ENCODE measurements around the gene TUBE1. TPM values are rescaled to one million over a fixed set of nuclear protein-coding genes. Genes with fewer than 3 reads are reported as not detected.
"Not testable (repeated sequence)": the region's sequence is repeated elsewhere in the genome, so short reads cannot be mapped to it uniquely, and the experiment has no call there.

TUBE1 gene
- total and polyA plus RNA-seq, 4 donors: 10.1 to 59.2 (median 15.1) TPM

GRCh38 chr6:112058243-112059032 lies 28.8 kb downstream of the TUBE1 start:
- Histone ChIP-seq H3K27me3 (ENCODE audit: control insufficient read depth in 3 of 3, insufficient read depth in 3 of 3, low read length in 2 of 3) (no peaks in the 10 kb centered on the region), H3K36me3 (ENCODE audit: control insufficient read depth in 4 of 4, insufficient read depth in 4 of 4, low read length in 4 of 4) (no peaks in the 10 kb centered on the region), H3K9ac (ENCODE audit: insufficient read depth in 1 of 2, low read length in 2 of 2) (no peak overlapping the region), H3K4me3 (no peak overlapping the region), H3K27ac (ENCODE audit: low read depth in 1 of 2, low read length in 1 of 2) (no peak overlapping the region), H3K4me1 (ENCODE audit: control insufficient read depth in 5 of 5, insufficient read depth in 5 of 5, low read length in 5 of 5) (peaks cover 0 to 4% (median 0%) of the 10 kb centered on the region in 5 donors), H3K9me3 (ENCODE audit: control insufficient read depth in 4 of 4, insufficient read depth in 3 of 4, low read length in 3 of 4) (no peaks in the 10 kb centered on the region)
- 44 to 53% methylated on average over 4 of the region's 4 CpGs for WGBS, 2 donors
- TF ChIP-seq CTCF (IDR thresholded peaks at IDR 0.05; ENCODE audit: control extremely low read depth, extremely low read depth): no peak
- ATAC-seq (ENCODE audit: insufficient read depth, low FRiP score): no peak
- peak in 1 of 3 donors; percentile 29 for DNase-seq

- DNase-seq (peak in 1 of 3 donors; percentile 37), ATAC-seq (ENCODE audit: insufficient read depth, low FRiP score) (no peak)
- Histone ChIP-seq H3K4me1 (ENCODE audit: control insufficient read depth in 5 of 5, insufficient read depth in 5 of 5, low read length in 5 of 5) (peaks cover 0 to 4% (median 0%) of the 10 kb centered on the region in 5 donors), H3K4me3 (no peak overlapping the region), H3K36me3 (ENCODE audit: control insufficient read depth in 4 of 4, insufficient read depth in 4 of 4, low read length in 4 of 4) (no peaks in the 10 kb centered on the region), H3K27me3 (ENCODE audit: control insufficient read depth in 3 of 3, insufficient read depth in 3 of 3, low read length in 2 of 3) (no peaks in the 10 kb centered on the region), H3K9ac (ENCODE audit: insufficient read depth in 1 of 2, low read length in 2 of 2) (no peak overlapping the region), H3K27ac (ENCODE audit: low read depth in 1 of 2, low read length in 1 of 2) (no peak overlapping the region), H3K9me3 (ENCODE audit: control insufficient read depth in 4 of 4, insufficient read depth in 3 of 4, low read length in 3 of 4) (peaks cover 0 to 2% (median 0%) of the 10 kb centered on the region in 4 donors)
- WGBS, 2 donors: 79 to 85% methylated on average over 10 of the region's 10 CpGs
- no peak for TF ChIP-seq CTCF (IDR thresholded peaks at IDR 0.05; ENCODE audit: control extremely low read depth, extremely low read depth)
Measured at GRCh38 chr6:112054555-112055190, 32.6 kb downstream of the TUBE1 start.

- ATAC-seq (ENCODE audit: insufficient read depth, low FRiP score) (no peak), DNase-seq (no peak)
- Histone ChIP-seq H3K36me3 (ENCODE audit: control insufficient read depth in 4 of 4, insufficient read depth in 4 of 4, low read length in 4 of 4) (no peaks in the 10 kb centered on the region), H3K27me3 (ENCODE audit: control insufficient read depth in 3 of 3, insufficient read depth in 3 of 3, low read length in 2 of 3) (no peaks in the 10 kb centered on the region), H3K9me3 (ENCODE audit: control insufficient read depth in 4 of 4, insufficient read depth in 3 of 4, low read length in 3 of 4) (peaks cover 0 to 2% (median 0%) of the 10 kb centered on the region in 4 donors), H3K9ac (ENCODE audit: insufficient read depth in 1 of 2, low read length in 2 of 2) (no peak within 1 kb of the TSS), H3K27ac (ENCODE audit: low read depth in 1 of 2, low read length in 1 of 2) (no peak within 1 kb of the TSS), H3K4me1 (ENCODE audit: control insufficient read depth in 5 of 5, insufficient read depth in 5 of 5, low read length in 5 of 5) (peaks cover 0 to 4% (median 0%) of the 10 kb centered on the region in 5 donors), H3K4me3 (no peak within 1 kb of the TSS)
- no peak for TF ChIP-seq CTCF (IDR thresholded peaks at IDR 0.05; ENCODE audit: control extremely low read depth, extremely low read depth)
- 88 to 93% methylated on average over 12 of the region's 12 CpGs for WGBS, 2 donors
Measured at GRCh38 chr6:112054001-112054400, 33.3 kb downstream of the TUBE1 start, which contains the start of gene CCN6. Gene CCN6 (plus strand): TSS chr6:112054104. CDS start chr6:112054358, 254 bp downstream.

GRCh38 chr6:112051251-112051740 lies 36.0 kb downstream of the TUBE1 start:
- H3K9ac ChIP-seq (ENCODE audit: insufficient read depth in 1 of 2, low read length in 2 of 2); H3K27me3 ChIP-seq (ENCODE audit: control insufficient read depth in 3 of 3, insufficient read depth in 3 of 3, low read length in 2 of 3); ATAC-seq (ENCODE audit: insufficient read depth, low FRiP score); DNase-seq; H3K4me1 ChIP-seq (ENCODE audit: control insufficient read depth in 5 of 5, insufficient read depth in 5 of 5, low read length in 5 of 5); H3K36me3 ChIP-seq (ENCODE audit: control insufficient read depth in 4 of 4, insufficient read depth in 4 of 4, low read length in 4 of 4); H3K27ac ChIP-seq (ENCODE audit: low read depth in 1 of 2, low read length in 1 of 2); H3K9me3 ChIP-seq (ENCODE audit: control insufficient read depth in 4 of 4, insufficient read depth in 3 of 4, low read length in 3 of 4); H3K4me3 ChIP-seq: not testable (repeated sequence)
- 92 to 94% methylated on average over 4 of the region's 4 CpGs for WGBS, 2 donors
